ENCODE measurements around the gene PRLR.

GRCh38 chr5:35159370-35159742 lies 70.9 kb downstream of the PRLR start:
- TF ChIP-seq ATF3 (CRISPR knock-in tag; IDR thresholded peaks at IDR 0.05) (no peak), ETV6 (CRISPR knock-in tag; conservative IDR thresholded peaks at IDR 0.05) (no peak), USF2 (IDR thresholded peaks at IDR 0.05; ENCODE audit: low read depth, low read length) (no peak), USF2 (CRISPR knock-in tag; IDR thresholded peaks at IDR 0.05; ENCODE audit: borderline replicate concordance) (no peak), REST (IDR thresholded peaks at IDR 0.05; ENCODE audit: borderline replicate concordance in 1 of 2, low read depth in 1 of 2, low read length in 2 of 2) (no peak)
